ENCODE data around the gene ENTPD6.

GRCh38 chr20:25244976-25245375, 49.5 kb downstream of the ENTPD6 start:
- TF ChIP-seq CTCF (IDR thresholded peaks at IDR 0.05) (no peak), POLR2A (IDR thresholded peaks at IDR 0.05) (no peak)
